ENCODE data around the gene INF2.

INF2 gene

GRCh38 chr14:104770851-104771272 lies 81.4 kb downstream of the INF2 start:
- no peak for DNase-seq (ENCODE audit: low read depth in 2 of 2)

- no peak for DNase-seq (ENCODE audit: low read depth in 2 of 2)
These were observed 82.0 kb downstream of the INF2 start for GRCh38 chr14:104771374-104771773.
